H1 (cell line): ENCODE data around the gene NEU2. TPM values are rescaled to one million over a fixed set of nuclear protein-coding genes. Genes with fewer than 3 reads are reported as not detected.

ENCODE experiments used
- CTCF ChIA-PET: fragments of 300-600 bp; sonication (Branson Sonifier 250); formaldehyde crosslinking; loops from one replicate; lab custom pipeline; 2021; ENCODE audit not compliant: partially characterized antibody; lab: Charles Lee
- POLR2A ChIA-PET: fragments of 300-600 bp; sonication (Branson Sonifier 250); formaldehyde crosslinking; loops from one replicate; lab custom pipeline; 2021; ENCODE audit warnings: inconsistent platforms; ENCODE audit not compliant: partially characterized antibody; lab: Charles Lee
- DNase-seq, 2 experiments: peaks; one replicate each; pipeline versions ENCODE4 v3.0.0 to v3.0.0-alpha.2; 2010 to 2022; ENCODE audit warnings: low spot score in 2 of 2, low read depth in 1 of 2, mixed read lengths in 1 of 2
- FAIRE-seq: peaks from 2 replicates; lab custom pipeline; 2011; peaks lifted over from hg19 to GRCh38; lab: Jason Lieb, UNC
- H2AFZ ChIP-seq: 2 replicates; pipeline ENCODE4 v1.8.1; 2012; ENCODE audit warnings: low read length, inconsistent platforms
- H2AK5ac ChIP-seq: 2 replicates; pipeline ENCODE4 v1.6.1; 2013; ENCODE audit warnings: low read depth, low read length
- H2BK120ac ChIP-seq: replicated peaks from 2 replicates; pipeline ENCODE3; 2013; ENCODE audit warnings: low read depth, low read length, inconsistent platforms
- H2BK12ac ChIP-seq: 2 replicates; pipeline ENCODE4 v1.6.1; 2013; ENCODE audit warnings: low read depth, low read length
- H2BK15ac ChIP-seq: 2 replicates; pipeline ENCODE4 v1.6.1; 2013; ENCODE audit warnings: low read length
- H2BK20ac ChIP-seq: 2 replicates; pipeline ENCODE4 v1.6.1; 2013; ENCODE audit warnings: low read length
- H2BK5ac ChIP-seq: 2 replicates; pipeline ENCODE4 v1.6.1; 2013; ENCODE audit warnings: low read depth, low read length
- H3K14ac ChIP-seq: 2 replicates; pipeline ENCODE4 v1.6.1; 2013; ENCODE audit warnings: inconsistent platforms; ENCODE audit not compliant: insufficient read length
- H3K18ac ChIP-seq: 2 replicates; pipeline ENCODE4 v1.6.1; 2013; ENCODE audit warnings: low read length; ENCODE audit errors: extremely low read depth
- H3K23ac ChIP-seq: 2 replicates; pipeline ENCODE4 v1.6.1; 2013; ENCODE audit warnings: inconsistent platforms; ENCODE audit not compliant: insufficient read length
- H3K23me2 ChIP-seq: 2 replicates; pipeline ENCODE4 v1.6.1; 2013; ENCODE audit warnings: low read depth, low read length
- H3K27ac ChIP-seq: 2 replicates; pipeline ENCODE4 v1.6.1; 2011; ENCODE audit warnings: low read depth, low read length, inconsistent platforms
- H3K27me3 ChIP-seq, 4 experiments: replicated peaks in 1 of 4; 1 replicate in 1 of 4; 2 replicates in 3 of 4; pipeline versions ENCODE4 v1.6.1 to v1.8.1; 2011 to 2013; ENCODE audit warnings: low read length in 3 of 4, mild to moderate bottlenecking in 3 of 4, inconsistent platforms in 2 of 4, mixed read lengths in 2 of 4, moderate library complexity in 1 of 4; ENCODE audit not compliant: control insufficient read depth in 3 of 4, insufficient read depth in 3 of 4; ENCODE audit errors: extremely low read depth in 1 of 4
- H3K36me3 ChIP-seq, 4 experiments: 2 replicates each; pipeline versions ENCODE4 v1.6.1 to v1.8.1; 2011 to 2013; ENCODE audit warnings: mild to moderate bottlenecking in 4 of 4, low read length in 3 of 4, moderate library complexity in 2 of 4, control low read depth in 1 of 4, inconsistent platforms in 1 of 4; ENCODE audit not compliant: insufficient read depth in 4 of 4, control insufficient read depth in 2 of 4
- H3K4ac ChIP-seq: replicated peaks from 2 replicates; pipeline ENCODE3; 2013; ENCODE audit warnings: low read length, low read depth, mixed read lengths, inconsistent platforms; ENCODE audit not compliant: insufficient read length
- H3K4me1 ChIP-seq, 4 experiments: replicated peaks in 1 of 4; 1 replicate in 1 of 4; 2 replicates in 3 of 4; pipeline versions ENCODE4 v1.6.1 to v1.8.1; 2011 to 2013; ENCODE audit warnings: low read length in 3 of 4, inconsistent platforms in 2 of 4, mixed read lengths in 1 of 4; ENCODE audit not compliant: insufficient read depth in 4 of 4, control insufficient read depth in 3 of 4
- H3K4me2 ChIP-seq, 2 experiments: 2 replicates each; pipeline versions ENCODE4 v1.6.1 to v1.8.1; 2011 to 2013; ENCODE audit warnings: low read depth in 2 of 2, low read length in 2 of 2, control low read depth in 1 of 2, inconsistent platforms in 1 of 2, mild to moderate bottlenecking in 1 of 2; ENCODE audit not compliant: insufficient read depth in 1 of 2
- H3K4me3 ChIP-seq, 4 experiments: fragments of 200-600, 300-600 bp in 1 of 4; sonication (generic), shearing (Covaris generic), sonication (Bioruptor Twin) in 1 of 4; 2 replicates each; pipeline versions ENCODE4 v1.5.1 to v1.8.1; 2011 to 2016; ENCODE audit warnings: low read length in 4 of 4, low read depth in 3 of 4, control low read depth in 2 of 4, inconsistent platforms in 2 of 4, mild to moderate bottlenecking in 2 of 4, mixed read lengths in 1 of 4, moderate library complexity in 1 of 4; ENCODE audit not compliant: insufficient read depth in 2 of 4; ENCODE audit errors: extremely low read depth in 1 of 4
- H3K56ac ChIP-seq: replicated peaks from 2 replicates; pipeline ENCODE3; 2013; ENCODE audit warnings: low read depth, mild to moderate bottlenecking, mixed read lengths, low read length, inconsistent platforms; ENCODE audit not compliant: insufficient read length
- H3K79me1 ChIP-seq: 2 replicates; pipeline ENCODE4 v1.6.1; 2013; ENCODE audit warnings: low read depth, low read length, control low read depth
- H3K79me2 ChIP-seq, 2 experiments: 2 replicates each; pipeline versions ENCODE4 v1.6.1 to v1.8.1; 2012 to 2013; ENCODE audit warnings: low read length in 2 of 2, mild to moderate bottlenecking in 2 of 2, inconsistent platforms in 1 of 2; ENCODE audit not compliant: insufficient read depth in 2 of 2, control insufficient read depth in 1 of 2
- H3K9ac ChIP-seq, 4 experiments: replicated peaks in 1 of 4; 1 replicate in 1 of 4; 2 replicates in 3 of 4; pipeline versions ENCODE4 v1.6.1 to v1.8.1; 2011 to 2013; ENCODE audit warnings: low read depth in 3 of 4, low read length in 3 of 4, control low read depth in 2 of 4, mild to moderate bottlenecking in 2 of 4, moderate library complexity in 2 of 4, inconsistent platforms in 1 of 4; ENCODE audit errors: extremely low read depth in 1 of 4
- H3K9me3 ChIP-seq, 2 experiments: 2 replicates each; pipeline versions ENCODE4 v1.6.1 to v1.8.1; 2012 to 2013; ENCODE audit warnings: mild to moderate bottlenecking in 2 of 2, moderate library complexity in 2 of 2, control low read depth in 1 of 2, inconsistent platforms in 1 of 2, low read depth in 1 of 2, low read length in 1 of 2, mixed read lengths in 1 of 2; ENCODE audit not compliant: insufficient read depth in 2 of 2
- H4K20me1 ChIP-seq, 2 experiments: replicated peaks in 1 of 2; 2 replicates each; pipeline versions ENCODE3 to v1.8.1; 2011 to 2013; ENCODE audit warnings: inconsistent platforms in 2 of 2, low read length in 2 of 2, mild to moderate bottlenecking in 1 of 2; ENCODE audit not compliant: insufficient read depth in 2 of 2, control insufficient read depth in 1 of 2
- H4K5ac ChIP-seq: 2 replicates; pipeline ENCODE4 v1.6.1; 2013; ENCODE audit warnings: low read length, low read depth, mixed read lengths, inconsistent platforms; ENCODE audit not compliant: insufficient read length
- H4K8ac ChIP-seq: 2 replicates; pipeline ENCODE4 v1.8.0; 2013; ENCODE audit warnings: mild to moderate bottlenecking, moderate library complexity, low read length, inconsistent platforms; ENCODE audit not compliant: insufficient read depth; ENCODE audit errors: extremely low read depth
- H4K91ac ChIP-seq: replicated peaks from 2 replicates; pipeline ENCODE3; 2013; ENCODE audit warnings: low read length, mixed read lengths, inconsistent platforms; ENCODE audit not compliant: insufficient read length
- ASH2L ChIP-seq: fragments of 200-600, 300-600 bp; sonication (generic); IDR thresholded peaks from one replicate; pipeline ENCODE4 v1.7.1; 2017; ENCODE audit warnings: low read length
- CTBP2 ChIP-seq: IDR thresholded peaks from 2 replicates; pipeline ENCODE4 v1.7.0; 2011; ENCODE audit warnings: borderline replicate concordance, mild to moderate bottlenecking, moderate library complexity, mixed read lengths, low read length; ENCODE audit not compliant: insufficient read depth, insufficient read length
- GABPA ChIP-seq: IDR thresholded peaks from 2 replicates; pipeline ENCODE4 v1.6.1; 2011; ENCODE audit warnings: mild to moderate bottlenecking, low read length, moderate library complexity, borderline replicate concordance; ENCODE audit not compliant: insufficient read depth
- JUN ChIP-seq: IDR thresholded peaks from 2 replicates; pipeline ENCODE4 v1.6.1; 2011; ENCODE audit warnings: low read depth, mild to moderate bottlenecking, improper control_type of control experiment, low read length
- NANOG ChIP-seq: IDR thresholded peaks from 2 replicates; pipeline ENCODE4 v1.6.1; 2011; ENCODE audit warnings: low read length, low read depth, mild to moderate bottlenecking, inconsistent platforms; ENCODE audit not compliant: insufficient read depth, poor library complexity, severe bottlenecking
- PHF8 ChIP-seq: fragments of 200-600 bp; sonication (generic); conservative IDR thresholded peaks from 2 replicates; pipeline ENCODE4 v1.7.1; 2012; ENCODE audit warnings: low read depth, mild to moderate bottlenecking, inconsistent platforms, low read length, moderate library complexity
- POLR2A ChIP-seq, 2 experiments: IDR thresholded peaks; 1 replicate in 1 of 2; 2 replicates in 1 of 2; pipeline ENCODE4 v1.6.1; 2011; ENCODE audit warnings: low read depth in 2 of 2, low read length in 2 of 2, mild to moderate bottlenecking in 2 of 2; ENCODE audit errors: control extremely low read depth in 1 of 2
- SIN3A ChIP-seq, 2 experiments: IDR thresholded peaks in 1 of 2; conservative IDR thresholded peaks in 1 of 2; 2 replicates each; pipeline ENCODE4 v1.6.1; 2011 to 2012; ENCODE audit warnings: low read length in 2 of 2, improper control_type of control experiment in 1 of 2, low read depth in 1 of 2, mild to moderate bottlenecking in 1 of 2
- SRF ChIP-seq: IDR thresholded peaks from 2 replicates; pipeline ENCODE4 v1.6.1; 2011; ENCODE audit warnings: mild to moderate bottlenecking, low read depth, low read length, moderate library complexity
- TAF1 ChIP-seq: IDR thresholded peaks from 2 replicates; pipeline ENCODE4 v1.6.1; 2011; ENCODE audit warnings: mild to moderate bottlenecking, low read depth, low read length
- TAF7 ChIP-seq: optimal IDR thresholded peaks from 2 replicates; pipeline ENCODE3; 2011; ENCODE audit warnings: low read depth, mild to moderate bottlenecking, inconsistent platforms, low read length, moderate library complexity, borderline replicate concordance
- ZNF274 ChIP-seq: IDR thresholded peaks from 2 replicates; pipeline ENCODE4 v1.7.0; 2012; ENCODE audit warnings: low read length, borderline replicate concordance; ENCODE audit errors: extremely low read depth
- WGBS, 2 experiments: shearing (Covaris generic) in 1 of 2; methylation state at CpG; one replicate each; pipeline versions ENCODE4 v1.1.6 to v1.1.7; 2013 to 2015; ENCODE audit warnings: low lambda C conversion rate in 2 of 2, mixed read lengths in 2 of 2, inconsistent platforms in 1 of 2, low coverage in 1 of 2, missing lambda C conversion rate in 1 of 2; ENCODE audit not compliant: insufficient replicate concordance in 2 of 2, insufficient coverage in 1 of 2, insufficient read length in 1 of 2; ENCODE audit errors: extremely low coverage in 1 of 2, missing lambda C conversion rate in 1 of 2; 5-methylcytosine and 5-hydroxymethylcytosine counted together
- polyA plus RNA-seq, 7 experiments: library from polyadenylated mRNA; depleted of rRNA in 3 of 7; stranded (reverse) in 5 of 7; unstranded in 2 of 7; fragments of >200 nt in 5 of 7; fragments of 200-250 nt in 2 of 7; gene quantifications; 1 replicate in 5 of 7; 2 replicates in 1 of 7; 4 replicates in 1 of 7; pipeline versions ENCODE4 v1.2.1 to v1.2.3, GENCODE V29; 2011 to 2013; ENCODE audit warnings: missing spikeins in 2 of 7, mixed read lengths in 2 of 7
- total RNA-seq: library from RNA; stranded (reverse); fragmentation: NEBNext Ultra II Directional; extraction: Animal tissue kit (Norgen Biotek cat#: 25700); gene quantifications from 2 replicates; pipeline ENCODE4 v1.2.1, GENCODE V29; 2021
- TF ChIP-seq, protein P1 (sequence below): IDR thresholded peaks from 2 replicates; pipeline ENCODE4 v1.6.1; 2011; ENCODE audit warnings: low read length, improper control_type of control experiment

The NEU2 gene
- total and polyA plus RNA-seq, 2 of the 8 experiments (the other 6 are each of a cell fraction or from before 2014, with no cell fraction given): 0.12 TPM; not detected in 1

DNA sequence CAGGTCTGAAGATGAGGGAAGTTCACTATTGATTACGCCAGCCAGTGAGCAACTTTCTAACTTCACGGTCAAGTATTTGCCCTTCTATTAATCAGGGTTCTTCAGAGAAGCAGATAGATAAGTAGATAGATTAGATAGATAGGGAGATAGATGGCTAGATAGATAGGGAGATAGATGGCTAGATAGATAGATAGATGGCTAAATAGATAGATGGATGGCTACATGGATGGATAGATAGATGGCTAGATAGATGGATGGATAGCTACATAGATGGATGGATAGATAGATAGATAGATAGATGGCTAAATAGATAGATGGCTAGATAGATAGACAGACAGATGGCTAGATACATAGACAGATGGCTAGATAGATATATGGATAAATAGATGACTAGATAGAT, 22.9 kb downstream of the NEU2 start:
- Histone ChIP-seq H3K23ac (no peak overlapping the region), H3K79me2 (no peaks in the 10 kb centered on the region), H2AK5ac (no peak overlapping the region), H3K23me2 (peaks cover 8% of the 10 kb centered on the region; the same call in 1 of the 2 replicates), H3K79me1 (no peaks in the 10 kb centered on the region), H2BK120ac (no peak overlapping the region), H2BK15ac (no peak overlapping the region), H3K56ac (no peak overlapping the region), H3K27ac (no peak overlapping the region), H2BK20ac (no peak overlapping the region), H3K4me2 (no peak overlapping the region), H4K20me1 (no peaks in the 10 kb centered on the region), H4K5ac (no peak overlapping the region), H2BK12ac (no peak overlapping the region), H4K8ac (no peak overlapping the region), H2AFZ (no peak overlapping the region), H3K4me3 (no peak overlapping the region), H3K4me1 (peaks cover 5 to 13% (median 6%) of the 10 kb centered on the region in 4 experiments), H3K14ac (no peak overlapping the region), H3K4ac (no peak overlapping the region), H4K91ac (no peak overlapping the region), H3K27me3 (no peaks in the 10 kb centered on the region; a peak in 1 of 7 replicates), H3K9ac (no peak overlapping the region), H2BK5ac (no peak overlapping the region), H3K18ac (no peak overlapping the region), H3K36me3 (no peaks in the 10 kb centered on the region), H3K9me3 (no peaks in the 10 kb centered on the region)
- 94% methylated on average over 2 of the region's 2 CpGs; no CpG with 5 or more reads in 1 of the 2 experiments for WGBS, 2 experiments
- CTCF ChIA-PET: interaction anchor here (0.6 to 5.1 kb wide), 9 partner anchors 10 to 196 kb away, joined by 3 to 34 read pairs (median 5); partner anchors contain the start of gene ATG16L1
- POLR2A ChIA-PET: no interaction called here
- no peak for DNase-seq
- FAIRE-seq: no peak
- TF ChIP-seq GABPA: no peak
- no peak for TF ChIP-seq NANOG
- TF ChIP-seq JUN: no peak
- TF ChIP-seq ASH2L: no peak
- no peak for TF ChIP-seq PHF8
- TF ChIP-seq SRF: no peak
- TF ChIP-seq TAF7: no peak
- TF ChIP-seq, protein P1, sequence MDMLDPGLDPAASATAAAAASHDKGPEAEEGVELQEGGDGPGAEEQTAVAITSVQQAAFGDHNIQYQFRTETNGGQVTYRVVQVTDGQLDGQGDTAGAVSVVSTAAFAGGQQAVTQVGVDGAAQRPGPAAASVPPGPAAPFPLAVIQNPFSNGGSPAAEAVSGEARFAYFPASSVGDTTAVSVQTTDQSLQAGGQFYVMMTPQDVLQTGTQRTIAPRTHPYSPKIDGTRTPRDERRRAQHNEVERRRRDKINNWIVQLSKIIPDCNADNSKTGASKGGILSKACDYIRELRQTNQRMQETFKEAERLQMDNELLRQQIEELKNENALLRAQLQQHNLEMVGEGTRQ: no peak
- TF ChIP-seq ZNF274: no peak
- no peak for TF ChIP-seq SIN3A (conservative IDR thresholded peaks at IDR 0.05 in 1 of 2, IDR thresholded peaks at IDR 0.05 in 1 of 2; ENCODE audit: low read depth in 1 of 2, low read length in 2 of 2)
- TF ChIP-seq POLR2A (IDR thresholded peaks at IDR 0.05; ENCODE audit: control extremely low read depth in 1 of 2, low read depth in 2 of 2, low read length in 2 of 2): no peak
- TF ChIP-seq TAF1: no peak
- no peak for TF ChIP-seq CTBP2
